GM19193 (cell line): ENCODE data around the gene GRIN2C.

ENCODE experiments used
- POLR2A ChIP-seq: IDR thresholded peaks from 4 replicates; pipeline ENCODE4 v1.6.1; 2011; ENCODE audit not compliant: insufficient read depth, insufficient read length; ENCODE audit errors: extremely low read depth

GRIN2C gene

GRCh38 chr17:74859459-74860228 is at the start of gene GRIN2C:
Gene GRIN2C (minus strand): TSS chr17:74859885. CDS start chr17:74855092, 4,793 bp downstream.
- TF ChIP-seq POLR2A: no peak

- TF ChIP-seq POLR2A: no peak
Measured at GRCh38 chr17:74907012-74907411, 47.3 kb upstream of the GRIN2C start.

GRCh38 chr17:74904687-74905409 is 45.2 kb upstream of the GRIN2C start:
- TF ChIP-seq POLR2A: no peak

GRCh38 chr17:74903671-74904070 is 44.0 kb upstream of the GRIN2C start:
- no peak for TF ChIP-seq POLR2A

GRCh38 chr17:74903034-74903433 is 43.3 kb upstream of the GRIN2C start:
- TF ChIP-seq POLR2A: no peak

- TF ChIP-seq POLR2A: no peak
Measured at GRCh38 chr17:74901353-74902135, 41.9 kb upstream of the GRIN2C start.

- no peak for TF ChIP-seq POLR2A
Measured at GRCh38 chr17:74900208-74900607, 40.5 kb upstream of the GRIN2C start.

GRCh38 chr17:74898376-74898946 is 38.8 kb upstream of the GRIN2C start:
- no peak for TF ChIP-seq POLR2A

GRCh38 chr17:74893936-74894671 is 34.4 kb upstream of the GRIN2C start:
- no peak for TF ChIP-seq POLR2A

- no peak for TF ChIP-seq POLR2A
Measured at GRCh38 chr17:74892974-74893911, 33.6 kb upstream of the GRIN2C start, which contains the start of gene FADS6. Gene FADS6 (minus strand): TSS chr17:74893633. CDS start chr17:74893595, 38 bp downstream.

- no peak for TF ChIP-seq POLR2A
Measured at GRCh38 chr17:74892013-74892841, 32.5 kb upstream of the GRIN2C start.

- TF ChIP-seq POLR2A: no peak
Measured at GRCh38 chr17:74890554-74890953, 30.9 kb upstream of the GRIN2C start.

GRCh38 chr17:74888469-74888868 is 28.8 kb upstream of the GRIN2C start:
- TF ChIP-seq POLR2A: no peak

- no peak for TF ChIP-seq POLR2A
Measured at GRCh38 chr17:74883241-74883745, 23.6 kb upstream of the GRIN2C start.
